Activated effector memory CD4-positive, alpha-beta T cell treated with Interleukin-2 at 50 U/mL for 16 hours (primary cell): ENCODE measurements around the gene TXNDC11.

ENCODE experiments used
- DNase-seq: peaks from one replicate; pipeline ENCODE4 v3.0.0-alpha.2; 2020

Gene TXNDC11

GRCh38 chr16:11688520-11688886 lies 54.2 kb downstream of the TXNDC11 start:
- no peak for DNase-seq

GRCh38 chr16:11687601-11688519 lies 54.8 kb downstream of the TXNDC11 start:
- DNase-seq = no peak

- DNase-seq = no peak
These were observed 55.8 kb downstream of the TXNDC11 start for GRCh38 chr16:11686713-11687380.

- DNase-seq = no peak
These were observed 56.6 kb downstream of the TXNDC11 start for GRCh38 chr16:11685844-11686618.

GRCh38 chr16:11684231-11685025 lies 58.2 kb downstream of the TXNDC11 start:
- no peak for DNase-seq

GRCh38 chr16:11683145-11683544 lies 59.5 kb downstream of the TXNDC11 start:
- no peak for DNase-seq

GRCh38 chr16:11682655-11683096 lies 60.0 kb downstream of the TXNDC11 start:
- no peak for DNase-seq

GRCh38 chr16:11681976-11682654 lies 60.5 kb downstream of the TXNDC11 start:
- DNase-seq = no peak

- DNase-seq = no peak
These were observed 61.1 kb downstream of the TXNDC11 start for GRCh38 chr16:11681556-11681955.

- no peak for DNase-seq
These were observed 62.4 kb downstream of the TXNDC11 start for GRCh38 chr16:11679941-11680911.

GRCh38 chr16:11679250-11679649 lies 63.4 kb downstream of the TXNDC11 start:
- no peak for DNase-seq

GRCh38 chr16:11677959-11678881 lies 64.4 kb downstream of the TXNDC11 start:
- DNase-seq = no peak

- no peak for DNase-seq
These were observed 65.2 kb downstream of the TXNDC11 start for GRCh38 chr16:11677451-11677951.

GRCh38 chr16:11676799-11677198 lies 65.9 kb downstream of the TXNDC11 start:
- no peak for DNase-seq

- DNase-seq = no peak
These were observed 66.8 kb downstream of the TXNDC11 start for GRCh38 chr16:11675561-11676511.

GRCh38 chr16:11674818-11675560 lies 67.7 kb downstream of the TXNDC11 start:
- no peak for DNase-seq
